Type B pancreatic cell (in vitro differentiated cells): ENCODE results near the gene STK4. TPM values are rescaled to one million over a fixed set of nuclear protein-coding genes. Genes with fewer than 3 reads are reported as not detected.

ENCODE experiments used
- DNase-seq: peaks from one replicate; pipeline ENCODE4 v3.0.0; 2021; ENCODE audit warnings: mixed read lengths; ENCODE audit not compliant: unreplicated experiment; ENCODE audit errors: extremely low spot score
- H3K27ac Mint-ChIP-seq: 2 replicates; pipeline ENCODE4 v1.8.0; 2021; ENCODE audit warnings: mild to moderate bottlenecking, mixed read lengths
- H3K27me3 Mint-ChIP-seq: 2 replicates; pipeline ENCODE4 v1.8.0; 2021; ENCODE audit warnings: mixed read lengths
- H3K36me3 Mint-ChIP-seq: 2 replicates; pipeline ENCODE4 v1.8.0; 2021; ENCODE audit warnings: mixed read lengths
- H3K4me1 Mint-ChIP-seq: one replicate; pipeline ENCODE4 v1.8.0; 2021; ENCODE audit warnings: mixed read lengths; ENCODE audit not compliant: unreplicated experiment
- H3K4me3 Mint-ChIP-seq: 2 replicates; pipeline ENCODE4 v1.8.0; 2021; ENCODE audit warnings: mild to moderate bottlenecking, mixed read lengths
- H3K9me3 Mint-ChIP-seq: 2 replicates; pipeline ENCODE4 v1.8.0; 2021; ENCODE audit warnings: mixed read lengths
- CTCF ChIP-seq: fragments of 200-600 bp; sonication (generic); conservative IDR thresholded peaks from 2 replicates; pipeline ENCODE4 v1.5.0; 2021; ENCODE audit warnings: antibody characterized with exemption, mild to moderate bottlenecking
- total RNA-seq: library from RNA; stranded (reverse); gene quantifications from 2 replicates; pipeline ENCODE4 v1.2.1, GENCODE V29; 2021; ENCODE audit warnings: low replicate concordance

The STK4 gene
- total RNA-seq, 1 donor from 2014 or later, result 32.6 TPM

- no peak for TF ChIP-seq CTCF
- Mint-ChIP-seq H3K27me3 (no peaks in the 10 kb centered on the region), H3K36me3 (peaks cover 22% of the 10 kb centered on the region), H3K4me1 (peaks cover 8% of the 10 kb centered on the region), H3K4me3 (peak overlapping the region; percentile 23), H3K9me3 (peaks cover 5% of the 10 kb centered on the region), H3K27ac (peak overlapping the region; percentile 96)
- no peak for DNase-seq
These were observed 100.8 kb downstream of the STK4 start for GRCh38 chr20:45067087-45067486.

GRCh38 chr20:45067558-45067957, 101.2 kb downstream of the STK4 start:
- Mint-ChIP-seq H3K36me3 (peaks cover 22% of the 10 kb centered on the region), H3K4me3 (peak overlapping the region; percentile 23), H3K4me1 (peaks cover 8% of the 10 kb centered on the region), H3K27ac (peak overlapping the region; percentile 96), H3K27me3 (no peaks in the 10 kb centered on the region), H3K9me3 (peaks cover 5% of the 10 kb centered on the region)
- DNase-seq, result no peak
- TF ChIP-seq CTCF, result no peak

- Mint-ChIP-seq H3K9me3 (peaks cover 5% of the 10 kb centered on the region), H3K4me3 (no peak overlapping the region), H3K36me3 (peaks cover 17% of the 10 kb centered on the region), H3K4me1 (peaks cover 8% of the 10 kb centered on the region), H3K27me3 (no peaks in the 10 kb centered on the region), H3K27ac (no peak overlapping the region)
- no peak for TF ChIP-seq CTCF
- no peak for DNase-seq
These were observed 102.9 kb downstream of the STK4 start for GRCh38 chr20:45069261-45069660.

GRCh38 chr20:45070932-45071632, 104.8 kb downstream of the STK4 start:
- Mint-ChIP-seq H3K36me3 (peaks cover 14% of the 10 kb centered on the region), H3K9me3 (peaks cover 5% of the 10 kb centered on the region), H3K27me3 (no peaks in the 10 kb centered on the region), H3K4me1 (peaks cover 8% of the 10 kb centered on the region), H3K4me3 (no peak overlapping the region), H3K27ac (no peak overlapping the region)
- no peak for TF ChIP-seq CTCF
- DNase-seq, result no peak

GRCh38 chr20:45072066-45072465, 105.8 kb downstream of the STK4 start:
- no peaks in the 10 kb centered on the region for H3K27me3 Mint-ChIP-seq
- peaks cover 15% of the 10 kb centered on the region for H3K36me3 Mint-ChIP-seq
- no peak overlapping the region for H3K27ac Mint-ChIP-seq
- H3K9me3 Mint-ChIP-seq, result peaks cover 5% of the 10 kb centered on the region
- no peak for DNase-seq
- H3K4me3 Mint-ChIP-seq, result no peak overlapping the region
- TF ChIP-seq CTCF, result no peak
- peaks cover 4% of the 10 kb centered on the region for H3K4me1 Mint-ChIP-seq
